ENCODE data around the gene SLC39A11.
"Not testable (repeated sequence)": the region's sequence is repeated elsewhere in the genome, so short reads cannot be mapped to it uniquely, and the experiment has no call there.

The SLC39A11 gene

DNA sequence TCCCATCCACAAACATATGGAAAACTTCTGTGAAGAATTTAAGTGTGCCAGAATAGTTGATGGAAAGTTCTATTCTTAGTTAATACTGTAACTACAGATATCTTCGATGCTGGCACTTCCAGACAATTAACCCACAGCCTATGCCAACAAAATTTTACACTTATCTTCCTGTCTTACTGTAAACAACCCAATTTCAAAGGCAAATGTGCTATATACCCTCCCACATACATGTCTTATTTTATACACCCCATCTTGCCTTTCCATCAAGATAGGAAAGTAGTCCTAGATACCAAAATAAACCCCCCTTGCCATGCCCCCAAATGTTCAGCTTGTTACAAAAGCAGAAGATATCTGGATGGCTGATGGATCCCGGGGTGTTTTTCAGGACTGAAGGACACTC lies 306.3 kb downstream of the SLC39A11 start:
- no peak for DNase-seq (ENCODE audit: low read depth in 2 of 2)

DNA sequence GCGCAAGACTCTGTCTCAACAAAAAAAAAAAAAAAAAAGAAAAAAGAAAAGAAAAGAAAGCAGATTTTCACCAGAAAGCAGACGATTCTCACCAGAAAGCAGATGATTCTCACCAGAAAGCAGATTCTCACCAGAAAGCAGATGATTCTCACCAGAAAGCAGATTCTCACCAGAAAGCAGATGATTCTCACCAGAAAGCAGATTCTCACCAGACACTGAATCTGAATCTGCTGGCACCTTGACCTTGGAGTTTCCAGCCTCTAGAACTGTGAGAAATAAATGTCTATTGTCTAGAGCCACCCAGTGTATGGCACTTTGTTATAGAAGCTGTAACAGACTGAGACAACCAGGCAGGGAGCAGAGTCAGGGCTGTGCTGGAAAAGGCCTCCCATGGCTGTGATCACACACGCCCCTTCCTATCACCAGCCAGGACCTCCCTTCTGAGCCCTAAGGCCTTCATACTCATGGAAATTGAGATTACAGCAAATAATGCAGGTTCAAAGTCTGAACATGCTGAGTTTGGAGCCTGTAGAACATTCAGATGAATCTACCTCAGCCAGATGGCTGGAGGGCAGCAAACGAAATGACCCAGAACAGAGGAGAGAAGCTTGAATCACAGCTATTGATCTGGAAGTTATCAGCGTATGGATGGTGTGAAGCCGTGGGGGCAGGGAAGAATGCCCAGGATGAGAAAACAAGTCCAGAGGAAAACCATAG lies 309.3 kb downstream of the SLC39A11 start:
- no peak for DNase-seq (ENCODE audit: low read depth in 2 of 2)

DNA sequence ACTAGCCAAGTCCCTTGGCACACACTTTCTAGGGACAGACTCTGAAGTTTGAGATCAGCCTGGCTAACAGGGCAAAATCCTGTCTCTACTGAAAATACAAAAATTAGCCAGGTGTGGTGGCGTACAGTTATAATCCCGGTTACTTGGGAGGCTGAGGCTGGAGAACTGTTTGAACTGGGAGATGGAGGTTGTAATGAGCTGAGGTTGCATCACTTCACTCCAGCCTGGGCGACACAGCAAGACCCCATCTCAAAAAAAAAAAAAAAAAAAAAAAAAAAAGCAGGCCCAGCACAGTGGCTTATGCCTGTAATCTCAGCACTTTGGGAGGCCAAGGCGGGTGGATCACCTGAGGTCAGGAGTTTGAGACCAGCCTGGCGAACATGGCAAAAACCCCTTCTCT lies 310.1 kb downstream of the SLC39A11 start:
- DNase-seq (ENCODE audit: low read depth in 2 of 2) = not testable (repeated sequence)

DNA sequence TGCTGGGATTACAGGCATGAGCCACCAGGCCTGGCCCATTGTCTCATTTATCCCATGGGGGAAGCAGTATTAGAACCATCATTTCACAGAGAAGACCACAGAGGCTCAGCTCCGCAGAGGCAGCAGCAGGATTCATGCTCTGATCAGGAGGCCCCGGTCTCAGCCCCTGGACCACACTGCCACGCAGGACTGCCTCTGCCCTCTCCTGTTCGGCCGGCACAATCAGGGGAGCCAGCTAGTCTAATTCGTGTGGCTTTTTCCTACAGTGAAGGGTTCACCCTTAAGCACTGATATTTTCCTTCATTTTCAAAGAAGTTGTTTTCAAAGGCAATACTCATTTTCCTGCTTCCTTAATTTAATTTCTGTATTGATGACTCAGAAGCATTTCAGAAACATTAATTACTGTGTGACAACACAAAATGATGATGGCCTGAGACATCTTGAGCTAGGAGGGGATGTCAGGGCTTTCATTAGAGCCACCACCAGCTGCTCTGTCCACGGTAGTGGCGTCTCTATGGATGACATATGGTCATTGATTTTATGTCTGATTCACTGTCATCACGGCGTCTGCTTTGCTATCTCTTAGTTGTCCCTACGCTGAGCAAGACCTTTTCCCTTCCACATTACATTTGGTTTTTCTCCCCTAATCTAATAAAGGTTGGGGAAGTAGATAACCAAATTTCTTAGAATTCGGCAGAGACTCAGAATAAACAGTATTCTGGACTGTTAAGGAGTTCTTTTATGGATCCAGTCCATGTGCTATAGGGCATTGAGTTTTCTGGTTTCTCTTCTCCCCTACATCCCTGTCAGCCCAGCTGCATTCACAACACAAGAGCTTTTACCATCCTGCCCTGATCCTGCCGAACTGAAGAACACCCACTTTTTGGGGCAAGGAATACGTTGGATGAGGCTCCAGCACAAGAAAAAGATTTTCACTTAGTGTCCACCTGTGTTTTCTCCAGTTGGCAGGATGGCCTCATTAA lies 314.0 kb downstream of the SLC39A11 start:
- DNase-seq (ENCODE audit: low read depth in 2 of 2) = no peak

DNA sequence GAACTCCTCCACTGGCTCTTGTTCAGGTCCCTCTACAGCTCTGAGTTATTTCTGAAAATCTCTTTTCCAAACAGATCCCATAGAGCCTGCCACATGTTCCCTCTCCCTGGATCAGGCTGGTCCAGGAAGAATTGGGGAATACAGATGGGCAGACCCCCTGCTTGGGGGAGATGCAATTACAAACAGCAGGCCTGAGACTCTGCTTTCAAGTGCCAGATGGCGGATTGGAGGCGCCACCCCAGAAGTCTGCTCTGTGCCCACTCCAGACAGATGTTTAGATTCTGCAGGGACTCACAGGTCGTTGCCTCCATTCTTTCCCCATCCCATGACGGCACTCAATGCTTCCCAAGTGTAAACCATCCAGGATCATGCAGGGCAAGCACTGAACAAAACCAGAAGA lies 316.6 kb downstream of the SLC39A11 start:
- DNase-seq (ENCODE audit: low read depth in 2 of 2) = no peak

DNA sequence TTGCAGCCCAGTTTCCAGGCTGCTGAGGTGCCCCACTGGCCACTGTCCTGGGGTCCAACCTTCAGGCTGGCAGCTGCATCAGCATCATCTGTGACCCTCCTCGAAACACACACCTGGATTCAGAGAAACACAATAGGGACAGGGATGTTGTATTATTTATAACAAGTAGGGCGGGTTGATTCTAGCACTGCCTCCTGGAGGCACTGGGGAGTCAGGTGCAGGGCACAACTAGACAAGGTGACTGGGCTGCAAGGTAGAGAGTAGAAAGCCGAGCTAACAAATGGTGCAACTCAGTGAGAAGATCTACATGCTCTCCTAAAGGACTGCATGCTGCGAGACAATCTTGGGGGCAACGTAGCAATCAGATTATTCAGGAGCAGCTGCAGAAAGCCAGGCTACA lies 317.3 kb downstream of the SLC39A11 start:
- DNase-seq (ENCODE audit: low read depth in 2 of 2) = no peak

DNA sequence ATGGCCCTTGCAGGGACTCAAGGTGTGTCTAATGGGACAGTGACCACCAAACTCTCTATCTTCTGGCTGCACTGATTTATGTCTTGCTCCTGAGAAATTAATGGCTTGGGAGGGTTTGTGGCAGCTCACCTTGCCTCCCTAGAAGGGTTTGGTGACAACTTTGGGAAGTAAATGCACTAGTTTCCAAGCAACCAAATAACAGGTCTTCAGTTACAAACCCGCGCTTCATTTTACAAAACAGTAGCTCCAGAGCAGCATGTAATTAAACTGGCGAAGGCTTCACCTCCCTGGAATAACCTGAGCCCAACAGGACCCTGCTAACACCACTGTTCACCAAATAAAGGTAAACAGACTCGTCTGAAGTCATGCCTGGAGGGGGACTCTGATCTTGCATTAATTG lies 318.3 kb downstream of the SLC39A11 start:
- DNase-seq (ENCODE audit: low read depth in 2 of 2) = no peak

DNA sequence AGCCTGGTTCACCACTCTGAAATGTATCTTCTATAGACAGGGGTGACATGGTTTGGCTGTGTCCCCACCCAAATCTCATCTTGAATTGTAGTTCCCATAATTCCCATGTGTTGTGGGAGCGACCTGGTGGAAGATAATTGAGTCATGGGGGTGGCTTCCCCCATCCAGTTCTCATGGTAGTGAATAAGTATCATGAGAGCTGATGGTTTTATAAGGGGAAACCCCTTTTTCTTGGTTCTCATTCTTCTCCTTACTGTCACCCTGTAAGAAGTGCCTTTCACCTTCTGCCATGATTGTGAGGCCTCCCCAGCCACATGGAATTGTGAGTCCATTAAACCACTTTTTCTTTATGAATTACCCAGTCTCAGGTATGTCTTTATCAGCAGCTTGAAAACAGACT lies 319.3 kb downstream of the SLC39A11 start:
- DNase-seq (ENCODE audit: low read depth in 2 of 2) = not testable (repeated sequence)

DNA sequence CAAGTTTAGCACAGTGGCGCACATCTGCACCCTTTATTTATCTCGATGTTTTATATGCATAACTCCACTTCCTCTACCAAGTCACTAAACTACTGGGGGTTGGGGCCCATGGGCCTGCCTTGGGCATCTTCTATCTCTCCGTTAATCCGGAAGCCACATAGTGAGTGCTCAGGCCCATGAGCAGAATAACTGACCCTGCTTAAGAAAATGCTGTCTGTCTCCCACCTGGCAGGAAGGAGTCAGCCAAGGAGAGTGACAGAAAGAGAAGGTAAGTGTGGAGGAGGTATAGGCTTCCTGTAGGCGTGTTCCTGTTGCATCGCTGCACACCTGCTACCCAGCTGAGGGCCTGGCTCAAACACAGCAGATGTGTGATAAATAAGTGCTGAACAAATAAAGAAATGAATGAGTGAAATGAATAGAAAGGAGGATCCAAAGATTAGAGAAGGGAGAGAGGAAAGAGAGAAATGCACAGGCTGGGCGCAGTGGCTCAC lies 320.1 kb downstream of the SLC39A11 start:
- DNase-seq (ENCODE audit: low read depth in 2 of 2) = no peak

DNA sequence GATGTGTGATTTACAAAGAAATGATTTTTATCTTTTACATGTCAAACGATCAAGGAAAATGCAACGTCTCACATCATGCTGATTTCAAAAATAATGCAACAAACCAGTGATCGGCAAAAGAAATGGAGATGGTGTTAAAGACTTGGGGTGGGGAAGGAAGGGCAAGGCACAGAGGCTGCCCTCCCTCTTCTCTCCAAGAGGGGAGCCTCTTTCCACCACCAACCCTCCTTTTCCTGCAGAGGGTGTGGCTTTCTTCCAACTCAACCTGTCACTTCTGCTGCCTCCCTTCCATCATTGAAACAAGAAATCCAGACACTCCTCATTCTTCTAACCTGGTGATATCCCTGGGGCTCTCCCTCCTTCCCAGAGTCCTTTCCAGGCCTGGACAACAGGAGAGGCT lies 320.8 kb downstream of the SLC39A11 start:
- DNase-seq (ENCODE audit: low read depth in 2 of 2) = no peak

DNA sequence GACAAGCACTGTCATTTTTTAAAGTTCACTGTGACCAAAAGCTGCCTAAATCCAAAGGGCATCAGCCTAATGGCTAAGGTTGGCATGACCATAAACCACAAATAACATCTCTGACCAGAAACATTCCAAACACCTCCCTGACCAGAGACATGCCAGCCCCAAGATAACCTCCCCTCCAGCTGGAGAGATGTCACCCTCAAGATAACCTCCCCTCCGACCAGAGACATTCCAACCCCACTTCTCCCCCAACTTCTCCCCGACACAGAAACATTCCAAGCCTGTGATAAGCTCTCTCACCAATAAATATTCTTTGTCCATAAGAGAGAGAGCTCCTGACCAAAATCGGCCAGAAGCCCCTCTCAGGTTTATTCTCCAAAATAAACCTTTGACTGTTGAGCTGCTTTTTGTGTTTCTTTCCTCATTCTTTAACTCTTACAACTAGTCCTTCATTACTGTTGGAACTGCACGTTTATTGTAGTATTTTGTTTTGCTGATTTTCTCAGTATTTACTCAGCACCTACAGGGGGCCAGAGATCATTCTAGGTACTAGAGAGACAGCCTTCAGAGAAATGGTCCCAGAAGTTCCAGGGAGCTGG lies 325.6 kb downstream of the SLC39A11 start:
- DNase-seq (ENCODE audit: low read depth in 2 of 2) = no peak

DNA sequence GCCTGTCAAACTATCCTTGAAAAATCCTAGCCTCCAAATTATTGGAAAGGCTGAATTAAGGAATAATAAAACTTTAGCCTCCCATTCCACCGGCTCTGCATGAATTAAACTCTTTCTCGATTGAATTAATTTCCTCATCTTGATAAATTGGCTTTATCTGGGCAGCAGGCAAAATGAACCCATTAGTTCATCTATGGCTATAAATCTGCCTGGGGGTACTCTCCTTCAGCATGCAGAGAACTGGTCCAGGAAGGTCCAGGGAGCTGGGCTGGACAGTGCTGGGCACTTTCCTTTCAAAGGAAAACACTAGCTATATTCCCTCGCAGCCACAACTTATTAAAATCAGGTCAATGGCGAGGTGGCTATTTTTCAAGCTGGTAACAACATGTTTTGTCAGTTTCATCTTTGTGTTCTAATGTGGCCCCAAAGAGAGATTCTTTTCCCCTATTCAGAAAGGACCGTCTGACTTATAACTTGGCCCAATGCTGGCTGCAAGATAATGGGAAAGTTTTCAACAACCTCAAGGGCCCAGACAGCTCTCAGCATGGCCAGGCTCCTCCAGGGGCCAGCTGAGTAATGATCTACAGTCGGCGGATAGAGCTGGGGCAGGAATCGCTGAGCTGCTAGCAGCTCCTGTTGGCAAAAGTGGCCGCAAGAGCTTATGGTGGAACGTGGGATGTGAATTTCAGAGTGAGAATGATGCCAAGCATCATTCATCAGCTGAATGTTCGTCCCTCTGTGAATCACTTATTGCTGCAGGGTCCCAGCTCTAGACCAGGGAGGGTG lies 326.9 kb downstream of the SLC39A11 start:
- DNase-seq (ENCODE audit: low read depth in 2 of 2) = no peak

DNA sequence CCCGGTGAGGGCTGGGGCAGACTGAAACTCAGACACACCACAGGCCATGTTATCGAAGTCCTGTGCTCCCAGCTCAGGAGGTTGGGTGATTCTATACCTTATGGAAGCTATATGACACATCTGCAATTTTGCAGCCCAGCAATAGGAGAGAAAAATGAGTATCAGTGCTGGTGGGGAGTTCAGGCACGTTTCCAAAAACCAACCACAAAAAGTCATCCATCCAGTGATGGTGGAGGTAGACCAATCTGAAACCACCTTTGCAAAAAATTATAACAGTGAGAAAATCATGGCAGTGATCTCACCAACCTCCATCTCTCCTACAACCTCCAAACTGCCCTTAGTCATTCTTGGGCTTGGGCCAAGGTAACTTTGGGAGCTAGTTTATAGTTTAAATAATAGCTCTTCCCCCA lies 327.9 kb downstream of the SLC39A11 start:
- no peak for DNase-seq (ENCODE audit: low read depth in 2 of 2)

DNA sequence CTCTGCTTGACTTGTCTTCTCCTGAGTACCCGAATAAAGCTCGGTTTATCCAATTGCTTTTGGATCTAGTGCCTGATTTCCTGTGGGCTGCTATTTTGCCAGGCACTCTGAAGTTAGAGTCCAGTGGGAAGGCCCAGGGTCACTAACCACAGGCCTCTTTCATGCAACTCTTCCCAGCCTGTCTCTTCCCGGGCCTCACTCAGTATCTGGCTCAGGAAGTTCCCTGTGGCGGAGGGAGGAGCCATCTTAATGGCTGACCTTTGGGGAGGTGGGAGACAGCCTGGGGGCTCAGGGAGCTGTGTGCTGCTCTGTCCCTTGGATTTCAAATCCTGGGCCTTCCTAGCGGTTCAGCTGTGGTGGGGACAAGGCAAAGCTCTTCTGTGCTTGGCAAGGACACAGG lies 328.5 kb downstream of the SLC39A11 start:
- DNase-seq (ENCODE audit: low read depth in 2 of 2) = no peak

DNA sequence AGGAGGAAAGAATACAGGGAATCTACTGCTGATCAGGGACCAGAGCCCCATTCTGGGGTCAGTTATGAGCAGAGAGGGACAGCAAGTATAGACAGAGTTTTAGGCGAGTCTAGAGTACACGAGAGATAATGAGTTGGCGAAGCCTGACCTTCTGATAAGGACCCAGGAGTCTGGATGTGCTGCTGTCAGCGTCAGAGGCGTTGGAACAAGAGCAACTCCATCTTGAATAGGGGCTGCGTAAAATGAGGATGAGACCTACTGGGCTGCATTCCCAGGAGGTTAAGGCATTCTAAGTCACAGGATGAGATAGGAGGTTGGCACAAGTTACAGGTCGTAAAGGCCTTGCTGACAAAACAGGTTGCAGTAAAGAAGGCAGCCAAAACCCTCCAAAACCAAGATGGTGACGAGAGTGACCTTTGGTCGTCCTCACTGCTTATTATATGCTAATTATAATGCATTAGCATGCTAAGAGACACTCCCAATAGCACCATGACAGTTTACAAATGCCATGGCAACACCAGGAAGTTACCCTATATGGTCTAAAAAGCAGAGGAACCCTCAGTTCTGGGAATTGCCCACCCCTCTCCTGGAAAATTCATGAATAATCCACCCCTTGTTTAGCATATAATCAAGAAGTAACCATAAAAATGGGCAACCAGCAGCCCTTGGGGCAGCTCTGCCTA lies 330.5 kb downstream of the SLC39A11 start:
- not testable (repeated sequence) for DNase-seq (ENCODE audit: low read depth in 2 of 2)

DNA sequence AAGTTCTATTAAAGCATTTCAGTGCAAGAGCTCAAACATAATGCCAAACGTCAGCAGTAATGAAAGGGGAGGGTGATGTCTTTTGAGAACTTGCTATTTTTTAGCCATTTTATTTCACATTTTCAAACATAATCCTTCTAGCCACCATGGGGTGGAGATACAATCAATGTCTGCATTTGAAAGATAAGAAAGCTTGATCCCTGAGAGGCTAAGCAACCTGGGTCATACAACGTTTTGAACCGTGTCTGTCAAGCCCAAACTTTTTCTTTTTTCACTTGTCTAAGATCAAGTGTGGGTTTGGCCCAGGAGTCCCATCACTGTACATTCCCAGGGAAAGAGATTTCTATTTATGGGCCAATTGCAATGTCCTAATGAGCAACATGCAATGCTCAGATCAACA lies 331.1 kb downstream of the SLC39A11 start:
- DNase-seq (ENCODE audit: low read depth in 2 of 2) = no peak

DNA sequence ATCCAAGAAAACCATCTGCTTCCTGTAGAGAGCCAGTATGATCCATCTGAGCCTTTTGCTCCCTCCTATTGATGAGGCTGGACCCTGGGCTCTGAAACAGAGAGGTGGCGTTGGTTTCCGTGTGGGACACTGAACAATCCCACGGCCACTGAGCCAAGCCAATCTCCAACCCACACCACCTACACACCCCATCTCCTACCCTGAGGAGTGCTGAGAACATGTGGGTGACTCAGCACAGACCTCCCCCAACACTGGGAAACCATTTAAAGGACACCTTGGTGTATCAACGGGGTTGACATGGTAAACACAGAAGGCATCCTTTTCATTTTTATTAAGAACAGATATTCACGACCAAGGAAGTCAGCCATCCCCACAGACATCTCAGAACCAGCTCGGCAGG lies 332.1 kb downstream of the SLC39A11 start:
- no peak for DNase-seq (ENCODE audit: low read depth in 2 of 2)

DNA sequence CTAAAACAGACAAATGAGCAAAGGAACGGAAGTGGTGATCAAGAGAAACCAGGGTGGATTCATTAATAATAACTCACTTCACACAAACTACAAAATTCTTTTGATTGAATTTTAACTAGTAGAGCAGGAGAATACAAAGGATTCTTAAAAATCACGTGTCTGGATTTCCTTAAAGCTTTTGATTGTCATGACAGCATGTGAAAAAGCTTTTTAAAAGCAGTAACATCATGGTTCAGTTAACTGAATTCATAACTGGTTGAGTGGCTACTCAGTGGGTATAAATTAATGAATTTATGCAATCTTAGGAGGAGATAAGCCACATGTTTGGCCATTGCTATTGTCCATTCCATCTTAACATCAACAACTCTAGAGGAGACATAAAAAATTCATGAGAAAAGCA lies 333.2 kb downstream of the SLC39A11 start:
- DNase-seq (ENCODE audit: low read depth in 2 of 2) = no peak

DNA sequence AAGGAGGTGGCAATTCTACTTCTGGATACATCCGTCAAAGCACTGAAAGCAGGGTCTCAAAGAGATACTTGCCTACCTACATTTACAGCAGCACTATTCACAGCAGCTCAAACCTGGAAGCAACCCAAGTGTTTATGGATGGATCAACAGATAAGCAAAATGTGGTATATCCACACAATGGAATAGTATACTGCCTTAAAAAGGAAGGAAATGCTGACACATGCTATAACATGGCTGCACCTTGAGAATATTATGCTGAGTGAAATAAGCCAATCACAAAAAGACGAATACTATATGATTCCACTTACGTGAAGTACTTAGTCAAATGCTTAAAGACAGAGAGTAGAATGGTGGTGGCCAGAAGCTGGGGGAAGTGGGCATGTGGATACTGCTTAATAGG lies 336.2 kb downstream of the SLC39A11 start:
- no peak for DNase-seq (ENCODE audit: low read depth in 2 of 2)

DNA sequence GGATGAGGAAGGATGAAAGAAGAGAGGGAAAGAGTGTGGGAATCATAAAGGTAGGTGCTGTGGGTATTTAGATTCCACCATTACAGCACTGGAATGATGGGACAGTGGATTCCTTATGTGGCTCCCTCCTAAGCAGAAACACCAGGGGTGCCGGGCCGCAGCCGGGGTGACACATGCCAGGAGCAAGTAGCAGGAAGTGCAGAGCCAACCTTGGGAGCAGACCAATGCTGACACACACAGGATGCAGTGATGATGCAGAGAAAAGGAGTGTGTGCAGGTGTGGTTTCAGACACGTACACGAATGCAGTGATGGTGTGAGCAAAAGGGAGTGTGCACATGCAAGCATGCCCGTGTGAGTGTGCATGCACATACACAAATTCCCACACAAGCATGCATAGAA lies 338.0 kb downstream of the SLC39A11 start:
- DNase-seq (ENCODE audit: low read depth in 2 of 2) = no peak

DNA sequence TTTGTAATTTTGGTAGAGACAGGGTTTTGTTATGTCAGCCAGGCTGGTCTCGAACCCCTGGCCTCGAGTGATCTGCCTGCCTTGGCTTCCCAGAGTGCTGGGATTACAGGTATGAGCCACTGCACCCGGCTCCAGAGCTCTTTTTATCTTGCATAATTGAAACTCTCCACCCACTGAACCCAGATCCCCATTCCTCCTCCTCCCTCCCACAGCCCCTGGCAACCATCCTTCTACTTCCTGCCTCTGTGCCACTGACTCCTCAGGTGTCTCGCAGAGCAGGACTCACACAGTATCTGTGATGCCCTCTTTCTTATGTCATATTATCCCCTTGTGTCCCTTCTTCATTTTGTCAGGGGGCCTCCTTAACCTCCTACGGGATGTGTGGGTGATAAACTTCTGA lies 340.7 kb downstream of the SLC39A11 start:
- no peak for DNase-seq (ENCODE audit: low read depth in 2 of 2)
